H1 (cell line): ENCODE results near the gene POLR3H.

Source experiments
- ATF3 ChIP-seq: IDR thresholded peaks from 2 replicates; pipeline ENCODE4 v1.6.1; 2011; ENCODE audit warnings: low read depth, mild to moderate bottlenecking, low read length; ENCODE audit not compliant: insufficient read depth
- BRCA1 ChIP-seq: IDR thresholded peaks from 2 replicates; pipeline ENCODE4 v1.6.1; 2012; ENCODE audit warnings: low read depth, low read length, improper control_type of control experiment
- CREB1 ChIP-seq: IDR thresholded peaks from 2 replicates; pipeline ENCODE4 v1.6.1; 2012; ENCODE audit warnings: inconsistent platforms
- CTCF ChIP-seq, 3 experiments: IDR thresholded peaks; 1 replicate in 2 of 3; 2 replicates in 1 of 3; pipeline versions ENCODE4 v1.5.1 to v1.6.1; 2011; ENCODE audit warnings: low read length in 3 of 3, mild to moderate bottlenecking in 3 of 3, inconsistent platforms in 2 of 3, low read depth in 1 of 3, moderate library complexity in 1 of 3; ENCODE audit not compliant: insufficient read depth in 1 of 3; ENCODE audit errors: control extremely low read depth in 1 of 3
- EP300 ChIP-seq, 2 experiments: IDR thresholded peaks; 1 replicate in 1 of 2; 2 replicates in 1 of 2; pipeline ENCODE4 v1.6.1; 2011 to 2012; ENCODE audit warnings: low read depth in 2 of 2, low read length in 2 of 2, mild to moderate bottlenecking in 2 of 2, borderline replicate concordance in 1 of 2, inconsistent platforms in 1 of 2, moderate library complexity in 1 of 2
- EZH2 ChIP-seq: fragments of 200-600 bp; sonication (generic); IDR thresholded peaks from 2 replicates; pipeline ENCODE4 v1.7.1; 2012; ENCODE audit warnings: low read depth, mild to moderate bottlenecking, moderate library complexity, low read length, inconsistent platforms; ENCODE audit not compliant: severe bottlenecking
- JUN ChIP-seq: IDR thresholded peaks from 2 replicates; pipeline ENCODE4 v1.6.1; 2011; ENCODE audit warnings: low read depth, mild to moderate bottlenecking, improper control_type of control experiment, low read length
- JUND ChIP-seq: IDR thresholded peaks from 2 replicates; pipeline ENCODE4 v1.6.1; 2011; ENCODE audit warnings: mild to moderate bottlenecking, improper control_type of control experiment, low read length
- MAX ChIP-seq: IDR thresholded peaks from 2 replicates; pipeline ENCODE4 v1.6.1; 2012; ENCODE audit warnings: inconsistent platforms
- POLR2A ChIP-seq, 2 experiments: IDR thresholded peaks; 1 replicate in 1 of 2; 2 replicates in 1 of 2; pipeline ENCODE4 v1.6.1; 2011; ENCODE audit warnings: low read depth in 2 of 2, low read length in 2 of 2, mild to moderate bottlenecking in 2 of 2; ENCODE audit errors: control extremely low read depth in 1 of 2
- SP1 ChIP-seq: IDR thresholded peaks from 2 replicates; pipeline ENCODE4 v1.6.1; 2011; ENCODE audit warnings: low read depth, low read length
- TBP ChIP-seq: IDR thresholded peaks from 2 replicates; pipeline ENCODE4 v1.6.1; 2011; ENCODE audit warnings: low read depth, low read length, improper control_type of control experiment

- TF ChIP-seq EP300 (IDR thresholded peaks at IDR 0.05; ENCODE audit: borderline replicate concordance in 1 of 2, low read depth in 2 of 2, low read length in 2 of 2) (no peak), CTCF (IDR thresholded peaks at IDR 0.05; ENCODE audit: control extremely low read depth in 1 of 3, insufficient read depth in 1 of 3, low read depth in 1 of 3, low read length in 3 of 3) (no peak), JUND (no peak), MAX (no peak), POLR2A (IDR thresholded peaks at IDR 0.05; ENCODE audit: control extremely low read depth in 1 of 2, low read depth in 2 of 2, low read length in 2 of 2) (peak in 1 of 2 experiments; percentile 14; a peak in 1 of 3 replicates), TBP (no peak), EZH2 (no peak), SP1 (no peak), CREB1 (no peak), JUN (no peak), ATF3 (no peak), BRCA1 (no peak)
Observed at GRCh38 chr22:41526226-41526829, 17.9 kb downstream of the POLR3H start.
